ES-I3 (cell line): ENCODE data around the gene GALNT18.

Experiments
- H3K36me3 ChIP-seq: 2 replicates; pipeline ENCODE4 v1.6.1; 2013; ENCODE audit warnings: mild to moderate bottlenecking, low read length, control low read depth, moderate library complexity; ENCODE audit not compliant: insufficient read depth
- H3K4me1 ChIP-seq: 2 replicates; pipeline ENCODE4 v1.6.1; 2013; ENCODE audit warnings: mild to moderate bottlenecking, control low read depth, low read length; ENCODE audit not compliant: insufficient read depth
- H3K9ac ChIP-seq: 2 replicates; pipeline ENCODE4 v1.6.1; 2013; ENCODE audit warnings: low read depth, mild to moderate bottlenecking, low read length, moderate library complexity
- H3K9me3 ChIP-seq: 2 replicates; pipeline ENCODE4 v1.6.1; 2013; ENCODE audit warnings: mild to moderate bottlenecking, low read length, moderate library complexity; ENCODE audit not compliant: control insufficient read depth, insufficient read depth

GALNT18 gene

GRCh38 chr11:11588891-11589290, 32.9 kb downstream of the GALNT18 start:
- Histone ChIP-seq H3K36me3 (no peaks in the 10 kb centered on the region), H3K9me3 (no peaks in the 10 kb centered on the region), H3K9ac (no peak overlapping the region), H3K4me1 (peaks cover 16% of the 10 kb centered on the region)

GRCh38 chr11:11588243-11588642, 33.6 kb downstream of the GALNT18 start:
- no peaks in the 10 kb centered on the region for H3K36me3 ChIP-seq
- no peaks in the 10 kb centered on the region for H3K9me3 ChIP-seq
- H3K4me1 ChIP-seq, result peaks cover 16% of the 10 kb centered on the region
- no peak overlapping the region for H3K9ac ChIP-seq

GRCh38 chr11:11587122-11587521, 34.7 kb downstream of the GALNT18 start:
- Histone ChIP-seq H3K9me3 (no peaks in the 10 kb centered on the region), H3K36me3 (no peaks in the 10 kb centered on the region), H3K9ac (no peak overlapping the region), H3K4me1 (peaks cover 16% of the 10 kb centered on the region)

- H3K9ac ChIP-seq, result no peak overlapping the region
- peaks cover 16% of the 10 kb centered on the region for H3K4me1 ChIP-seq
- H3K9me3 ChIP-seq, result no peaks in the 10 kb centered on the region
- H3K36me3 ChIP-seq, result no peaks in the 10 kb centered on the region
Measured at GRCh38 chr11:11586465-11586864, 35.3 kb downstream of the GALNT18 start.

- H3K9ac ChIP-seq, result no peak overlapping the region
- H3K4me1 ChIP-seq, result peaks cover 16% of the 10 kb centered on the region
- no peaks in the 10 kb centered on the region for H3K36me3 ChIP-seq
Measured at GRCh38 chr11:11584937-11585336, 36.9 kb downstream of the GALNT18 start.

GRCh38 chr11:11584530-11584810, 37.3 kb downstream of the GALNT18 start:
- peaks cover 14% of the 10 kb centered on the region for H3K4me1 ChIP-seq
- H3K36me3 ChIP-seq, result no peaks in the 10 kb centered on the region
- H3K9ac ChIP-seq, result no peak overlapping the region
- H3K9me3 ChIP-seq, result no peaks in the 10 kb centered on the region

More at GRCh38 chr11:11584937-11585336, 36.9 kb downstream of the GALNT18 start:
- no peaks in the 10 kb centered on the region for H3K9me3 ChIP-seq

- no peaks in the 10 kb centered on the region for H3K36me3 ChIP-seq
- H3K9me3 ChIP-seq, result no peaks in the 10 kb centered on the region
- H3K9ac ChIP-seq, result no peak overlapping the region
- peaks cover 9% of the 10 kb centered on the region for H3K4me1 ChIP-seq
Measured at GRCh38 chr11:11583801-11584529, 37.8 kb downstream of the GALNT18 start.

GRCh38 chr11:11582011-11582701, 39.6 kb downstream of the GALNT18 start:
- no peaks in the 10 kb centered on the region for H3K4me1 ChIP-seq
- H3K9ac ChIP-seq, result no peak overlapping the region

GRCh38 chr11:11581481-11581880, 40.3 kb downstream of the GALNT18 start:
- Histone ChIP-seq H3K9ac (no peak overlapping the region), H3K36me3 (no peaks in the 10 kb centered on the region), H3K4me1 (no peaks in the 10 kb centered on the region), H3K9me3 (no peaks in the 10 kb centered on the region)

More at GRCh38 chr11:11582011-11582701, 39.6 kb downstream of the GALNT18 start:
- H3K36me3 ChIP-seq, result no peaks in the 10 kb centered on the region
- H3K9me3 ChIP-seq, result no peaks in the 10 kb centered on the region

GRCh38 chr11:11580841-11581411, 40.9 kb downstream of the GALNT18 start:
- no peaks in the 10 kb centered on the region for H3K36me3 ChIP-seq
- no peak overlapping the region for H3K9ac ChIP-seq
- H3K4me1 ChIP-seq, result no peaks in the 10 kb centered on the region
- no peaks in the 10 kb centered on the region for H3K9me3 ChIP-seq

- H3K9ac ChIP-seq, result no peak overlapping the region
- no peaks in the 10 kb centered on the region for H3K4me1 ChIP-seq
- no peaks in the 10 kb centered on the region for H3K36me3 ChIP-seq
- no peaks in the 10 kb centered on the region for H3K9me3 ChIP-seq
Measured at GRCh38 chr11:11580012-11580411, 41.8 kb downstream of the GALNT18 start.

- Histone ChIP-seq H3K4me1 (no peaks in the 10 kb centered on the region), H3K9me3 (no peaks in the 10 kb centered on the region), H3K36me3 (no peaks in the 10 kb centered on the region), H3K9ac (no peak overlapping the region)
Measured at GRCh38 chr11:11579012-11579988, 42.5 kb downstream of the GALNT18 start.

- no peak overlapping the region for H3K9ac ChIP-seq
- H3K36me3 ChIP-seq, result no peaks in the 10 kb centered on the region
- H3K9me3 ChIP-seq, result no peaks in the 10 kb centered on the region
- no peaks in the 10 kb centered on the region for H3K4me1 ChIP-seq
Measured at GRCh38 chr11:11577932-11578911, 43.6 kb downstream of the GALNT18 start.
